Measurements from ENCODE around the gene AP1AR.
A peak's percentile ranks its signal among the peaks of the same experiment; 100 is the strongest.

The AP1AR gene

DNA sequence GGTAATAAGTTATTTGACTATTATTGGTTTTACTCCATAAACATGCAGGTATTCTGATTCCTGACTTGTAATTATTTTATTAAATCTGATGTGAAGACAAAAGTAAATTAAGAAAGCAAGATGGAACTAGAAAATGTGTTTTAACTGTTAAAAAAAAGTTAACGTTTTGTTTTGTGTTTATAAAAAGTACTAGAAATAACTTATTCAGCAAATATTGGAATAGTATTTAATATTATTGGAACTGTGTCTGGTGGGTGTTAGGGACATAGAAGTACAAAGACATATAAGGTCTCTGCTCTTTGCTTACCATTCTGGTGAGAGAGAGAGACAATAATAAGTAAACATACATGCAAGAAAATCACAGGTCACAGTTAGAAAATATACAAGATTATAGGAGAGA lies 38.5 kb downstream of the AP1AR start:
- Histone ChIP-seq H3K14ac (ENCODE audit: low read length in 2 of 2) (no peak overlapping the region), H3K4me3 (ENCODE audit: insufficient read depth in 1 of 2, low read depth in 1 of 2, low read length in 2 of 2) (no peak overlapping the region), H3K36me3 (ENCODE audit: control insufficient read depth in 1 of 2, insufficient read depth in 2 of 2, low read depth in 1 of 2, low read length in 2 of 2) (peaks cover 0 to 32% of the 10 kb centered on the region in 2 experiments), H2AFZ (ENCODE audit: low read depth, low read length) (no peak overlapping the region), H3K9ac (ENCODE audit: low read length) (no peak overlapping the region), H2BK120ac (ENCODE audit: low read depth, low read length) (no peak overlapping the region), H4K8ac (ENCODE audit: low read length) (no peak overlapping the region), H3K27me3 (ENCODE audit: control insufficient read depth in 1 of 2, insufficient read depth in 1 of 2, low read length in 2 of 2) (no peaks in the 10 kb centered on the region), H2BK5ac (ENCODE audit: low read depth, low read length, poor library complexity, severe bottlenecking) (no peak overlapping the region), H3K18ac (ENCODE audit: low read depth in 1 of 2, low read length in 2 of 2) (no peak overlapping the region), H3K79me1 (replicated peaks; ENCODE audit: low read length, poor library complexity, severe bottlenecking) (peaks cover 15% of the 10 kb centered on the region), H4K91ac (ENCODE audit: low read length) (no peak overlapping the region), H3K4me1 (ENCODE audit: control insufficient read depth, insufficient read depth, low read depth, low read length) (peaks cover 1% of the 10 kb centered on the region), H3K4ac (ENCODE audit: low read depth in 1 of 2, low read length in 2 of 2) (no peak overlapping the region), H3K27ac (ENCODE audit: low read length, poor library complexity, severe bottlenecking) (no peak overlapping the region), H3K4me2 (ENCODE audit: low read length, poor library complexity, severe bottlenecking) (no peak overlapping the region), H3K23ac (ENCODE audit: low read length in 2 of 2) (no peak overlapping the region), H2BK12ac (ENCODE audit: low read length in 2 of 2) (no peak overlapping the region), H3K9me3 (ENCODE audit: control insufficient read depth, low read length) (no peaks in the 10 kb centered on the region), H2AK5ac (ENCODE audit: low read length, severe bottlenecking) (no peak overlapping the region), H2BK15ac (ENCODE audit: low read depth, poor library complexity, severe bottlenecking) (no peak overlapping the region)
- WGBS, result 100% methylated on average over 1 of the region's 1 CpG
- DNase-seq, result no peak

DNA sequence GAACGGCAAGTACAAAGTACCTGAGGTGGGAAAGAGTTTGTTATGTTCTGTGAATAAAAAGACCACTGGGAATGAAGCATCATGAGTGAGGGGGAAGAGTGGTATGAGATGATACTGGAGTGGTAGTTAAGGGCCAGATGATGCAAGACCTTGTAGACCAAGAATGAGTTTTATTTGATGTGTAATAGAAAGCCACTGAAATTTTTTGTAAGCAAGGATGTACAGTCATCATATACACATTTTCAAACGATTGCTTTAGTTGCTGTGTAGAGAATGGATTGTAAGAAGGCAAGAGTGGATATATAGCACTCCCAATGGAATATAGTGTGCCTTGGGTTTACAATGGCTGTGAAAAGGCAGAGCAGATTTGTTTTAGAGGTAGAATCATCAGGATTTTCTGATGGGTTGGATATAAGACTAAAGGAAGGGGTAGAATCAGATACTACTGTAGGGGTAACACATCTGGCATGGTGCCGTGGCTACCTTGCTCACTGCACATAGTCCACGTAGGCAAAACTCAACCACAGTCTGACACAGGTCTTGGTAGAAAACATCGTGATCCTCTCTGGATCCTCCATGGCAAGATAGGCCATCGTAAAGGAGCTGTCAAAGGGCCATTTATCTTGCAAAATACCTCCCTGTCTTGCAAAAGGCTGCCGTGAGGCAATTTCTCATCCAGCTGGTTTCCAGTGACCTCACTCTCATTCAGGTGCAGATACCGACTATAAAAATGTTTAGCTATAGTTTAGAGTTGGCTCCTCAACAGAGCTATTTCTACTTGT lies 39.2 kb downstream of the AP1AR start:
- no peak overlapping the region for H3K14ac ChIP-seq (ENCODE audit: low read length in 2 of 2)
- peaks cover 1% of the 10 kb centered on the region for H3K4me1 ChIP-seq (ENCODE audit: control insufficient read depth, insufficient read depth, low read depth, low read length)
- no peak overlapping the region for H2BK15ac ChIP-seq (ENCODE audit: low read depth, poor library complexity, severe bottlenecking)
- no peak overlapping the region for H2BK5ac ChIP-seq (ENCODE audit: low read depth, low read length, poor library complexity, severe bottlenecking)
- H3K18ac ChIP-seq (ENCODE audit: low read depth in 1 of 2, low read length in 2 of 2), result no peak overlapping the region
- no peak overlapping the region for H4K8ac ChIP-seq (ENCODE audit: low read length)
- WGBS, result 90% methylated on average over 7 of the region's 8 CpGs
- H3K27me3 ChIP-seq (ENCODE audit: control insufficient read depth in 1 of 2, insufficient read depth in 1 of 2, low read length in 2 of 2), result no peaks in the 10 kb centered on the region
- H3K9me3 ChIP-seq (ENCODE audit: control insufficient read depth, low read length), result no peaks in the 10 kb centered on the region
- no peak overlapping the region for H2AFZ ChIP-seq (ENCODE audit: low read depth, low read length)
- H2BK120ac ChIP-seq (ENCODE audit: low read depth, low read length), result no peak overlapping the region
- no peak overlapping the region for H3K4ac ChIP-seq (ENCODE audit: low read depth in 1 of 2, low read length in 2 of 2)
- no peak overlapping the region for H4K91ac ChIP-seq (ENCODE audit: low read length)
- H3K9ac ChIP-seq (ENCODE audit: low read length), result no peak overlapping the region
- H3K79me1 ChIP-seq (replicated peaks; ENCODE audit: low read length, poor library complexity, severe bottlenecking), result peaks cover 17% of the 10 kb centered on the region
- no peak overlapping the region for H3K27ac ChIP-seq (ENCODE audit: low read length, poor library complexity, severe bottlenecking)
- no peak overlapping the region for H2AK5ac ChIP-seq (ENCODE audit: low read length, severe bottlenecking)
- DNase-seq, result peak; percentile 33
- peak overlapping the region in 1 of 2 experiments; percentile 42 for H2BK12ac ChIP-seq (ENCODE audit: low read length in 2 of 2)
- H3K36me3 ChIP-seq (ENCODE audit: control insufficient read depth in 1 of 2, insufficient read depth in 2 of 2, low read depth in 1 of 2, low read length in 2 of 2), result peaks cover 0 to 28% of the 10 kb centered on the region in 2 experiments
- H3K4me2 ChIP-seq (ENCODE audit: low read length, poor library complexity, severe bottlenecking), result no peak overlapping the region
- no peak overlapping the region for H3K23ac ChIP-seq (ENCODE audit: low read length in 2 of 2)
- no peak overlapping the region for H3K4me3 ChIP-seq (ENCODE audit: insufficient read depth in 1 of 2, low read depth in 1 of 2, low read length in 2 of 2)

DNA sequence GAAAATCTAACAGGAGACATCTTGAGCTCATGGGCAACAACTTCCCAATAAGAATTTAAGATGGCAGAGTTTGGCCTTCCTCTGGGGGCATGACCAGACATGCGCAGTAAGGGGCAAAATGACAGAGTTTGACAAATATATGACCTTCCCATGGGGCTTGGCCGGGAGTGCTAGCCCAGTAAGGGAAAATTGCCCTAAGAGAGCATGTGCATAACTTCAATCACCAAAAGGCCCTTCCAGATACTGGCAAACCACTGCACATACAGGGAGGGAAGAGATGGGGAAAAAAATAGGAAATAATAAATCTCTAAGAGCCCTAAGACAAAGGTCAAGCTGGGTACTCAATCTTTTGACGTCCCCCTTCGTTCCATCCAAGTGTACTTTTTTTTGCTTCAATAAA lies 40.7 kb downstream of the AP1AR start:
- WGBS, result 96% methylated on average over 4 of the region's 4 CpGs
- Histone ChIP-seq H4K8ac (ENCODE audit: low read length) (no peak overlapping the region), H3K4me1 (ENCODE audit: control insufficient read depth, insufficient read depth, low read depth, low read length) (peaks cover 1% of the 10 kb centered on the region), H3K23ac (ENCODE audit: low read length in 2 of 2) (no peak overlapping the region), H3K14ac (ENCODE audit: low read length in 2 of 2) (no peak overlapping the region), H4K91ac (ENCODE audit: low read length) (no peak overlapping the region), H2BK12ac (ENCODE audit: low read length in 2 of 2) (no peak overlapping the region), H2AK5ac (ENCODE audit: low read length, severe bottlenecking) (no peak overlapping the region), H3K9me3 (ENCODE audit: control insufficient read depth, low read length) (no peaks in the 10 kb centered on the region), H2BK15ac (ENCODE audit: low read depth, poor library complexity, severe bottlenecking) (no peak overlapping the region), H3K18ac (ENCODE audit: low read depth in 1 of 2, low read length in 2 of 2) (no peak overlapping the region), H3K4me3 (ENCODE audit: insufficient read depth in 1 of 2, low read depth in 1 of 2, low read length in 2 of 2) (no peak overlapping the region), H3K4me2 (ENCODE audit: low read length, poor library complexity, severe bottlenecking) (no peak overlapping the region), H3K27ac (ENCODE audit: low read length, poor library complexity, severe bottlenecking) (no peak overlapping the region), H3K4ac (ENCODE audit: low read depth in 1 of 2, low read length in 2 of 2) (no peak overlapping the region), H3K36me3 (ENCODE audit: control insufficient read depth in 1 of 2, insufficient read depth in 2 of 2, low read depth in 1 of 2, low read length in 2 of 2) (peaks cover 0 to 29% of the 10 kb centered on the region in 2 experiments), H2BK5ac (ENCODE audit: low read depth, low read length, poor library complexity, severe bottlenecking) (no peak overlapping the region), H3K79me1 (replicated peaks; ENCODE audit: low read length, poor library complexity, severe bottlenecking) (peaks cover 24% of the 10 kb centered on the region), H3K9ac (ENCODE audit: low read length) (no peak overlapping the region), H3K27me3 (ENCODE audit: control insufficient read depth in 1 of 2, insufficient read depth in 1 of 2, low read length in 2 of 2) (no peaks in the 10 kb centered on the region), H2BK120ac (ENCODE audit: low read depth, low read length) (no peak overlapping the region), H2AFZ (ENCODE audit: low read depth, low read length) (no peak overlapping the region)
- DNase-seq, result no peak

DNA sequence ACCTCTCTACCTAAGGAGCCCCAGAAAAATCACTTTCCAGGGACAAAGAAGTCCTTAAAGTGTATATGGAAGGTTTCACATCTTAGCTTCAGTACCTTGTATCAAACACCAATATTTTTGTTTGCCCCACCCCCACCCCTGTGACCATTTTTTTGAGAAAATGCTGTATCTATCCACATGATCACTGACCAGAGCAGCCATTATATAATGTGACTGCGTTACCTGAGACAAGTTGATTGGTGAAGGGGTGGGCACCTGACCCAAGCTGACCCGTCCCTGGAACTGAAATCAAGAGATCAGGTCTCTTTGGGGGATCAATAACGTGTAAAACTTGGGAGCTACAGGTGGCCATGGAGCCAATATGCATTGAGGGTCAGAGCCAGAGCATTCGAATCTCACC lies 43.4 kb downstream of the AP1AR start:
- Histone ChIP-seq H3K18ac (ENCODE audit: low read depth in 1 of 2, low read length in 2 of 2) (no peak overlapping the region), H3K14ac (ENCODE audit: low read length in 2 of 2) (no peak overlapping the region), H4K91ac (ENCODE audit: low read length) (no peak overlapping the region), H2BK120ac (ENCODE audit: low read depth, low read length) (no peak overlapping the region), H3K79me1 (replicated peaks; ENCODE audit: low read length, poor library complexity, severe bottlenecking) (peaks cover 27% of the 10 kb centered on the region), H3K4me3 (ENCODE audit: insufficient read depth in 1 of 2, low read depth in 1 of 2, low read length in 2 of 2) (no peak overlapping the region), H3K9ac (ENCODE audit: low read length) (no peak overlapping the region), H2AFZ (ENCODE audit: low read depth, low read length) (no peak overlapping the region), H4K8ac (ENCODE audit: low read length) (no peak overlapping the region), H2BK5ac (ENCODE audit: low read depth, low read length, poor library complexity, severe bottlenecking) (no peak overlapping the region), H2BK12ac (ENCODE audit: low read length in 2 of 2) (no peak overlapping the region), H3K36me3 (ENCODE audit: control insufficient read depth in 1 of 2, insufficient read depth in 2 of 2, low read depth in 1 of 2, low read length in 2 of 2) (peaks cover 0 to 10% of the 10 kb centered on the region in 2 experiments), H2AK5ac (ENCODE audit: low read length, severe bottlenecking) (no peak overlapping the region), H3K27ac (ENCODE audit: low read length, poor library complexity, severe bottlenecking) (no peak overlapping the region), H3K4ac (ENCODE audit: low read depth in 1 of 2, low read length in 2 of 2) (no peak overlapping the region), H3K9me3 (ENCODE audit: control insufficient read depth, low read length) (no peaks in the 10 kb centered on the region), H3K23ac (ENCODE audit: low read length in 2 of 2) (no peak overlapping the region), H3K4me1 (ENCODE audit: control insufficient read depth, insufficient read depth, low read depth, low read length) (peaks cover 1% of the 10 kb centered on the region), H3K4me2 (ENCODE audit: low read length, poor library complexity, severe bottlenecking) (no peak overlapping the region), H2BK15ac (ENCODE audit: low read depth, poor library complexity, severe bottlenecking) (no peak overlapping the region), H3K27me3 (ENCODE audit: control insufficient read depth in 1 of 2, insufficient read depth in 1 of 2, low read length in 2 of 2) (no peaks in the 10 kb centered on the region)
- DNase-seq, result no peak
- over 99% methylated on average over 4 of the region's 4 CpGs for WGBS

Data from mesenchymal stem cell (in vitro differentiated cells and primary cell).